Activated CD8-positive, alpha-beta T cell treated with anti-CD3 and anti-CD28 coated beads for 36 hours (primary cell): ENCODE data around the gene AMOTL1. TPM values are rescaled to one million over a fixed set of nuclear protein-coding genes. Genes with fewer than 3 reads are reported as not detected.

Experiments used
- ATAC-seq: fragments of 200-7000 bp; cut with Tn5 transposase; one replicate; pipeline ENCODE4 v1.10.0; 2021; ENCODE audit warnings: mild to moderate bottlenecking, moderate library complexity
- CTCF ChIA-PET: fragments of 350-600 bp; sonication (Branson Sonifier 250); formaldehyde crosslinking; loops from one replicate; lab custom pipeline; 2021; ENCODE audit warnings: antibody characterized with exemption; lab: Charles Lee
- POLR2A ChIA-PET: fragments of 350-600 bp; sonication (Branson Sonifier 250); formaldehyde crosslinking; loops from one replicate; lab custom pipeline; 2021; ENCODE audit warnings: antibody characterized with exemption; lab: Charles Lee
- DNase-seq: peaks from one replicate; pipeline ENCODE4 v3.0.0-alpha.2; 2020
- H3K27ac Mint-ChIP-seq: one replicate; pipeline ENCODE4 v1.8.0; 2021; ENCODE audit warnings: mild to moderate bottlenecking, mixed read lengths
- H3K27me3 Mint-ChIP-seq: one replicate; pipeline ENCODE4 v1.8.0; 2021; ENCODE audit warnings: mixed read lengths
- H3K36me3 Mint-ChIP-seq: one replicate; pipeline ENCODE4 v1.8.0; 2021; ENCODE audit warnings: low read depth, mixed read lengths
- H3K4me1 Mint-ChIP-seq: one replicate; pipeline ENCODE4 v1.8.0; 2021; ENCODE audit warnings: low read depth, mixed read lengths
- H3K4me3 Mint-ChIP-seq: one replicate; pipeline ENCODE4 v1.8.0; 2021; ENCODE audit warnings: mild to moderate bottlenecking, moderate library complexity, mixed read lengths
- H3K9me3 Mint-ChIP-seq: one replicate; pipeline ENCODE4 v1.8.0; 2021; ENCODE audit warnings: mixed read lengths
- intact Hi-C: fragments of 100-400 bp; cut with micrococcal nuclease; formaldehyde crosslinking; loops from one replicate; pipeline ENCODE4 v1.10.0; 2022
- total RNA-seq, 2 experiments: library from RNA; stranded (reverse); gene quantifications; one replicate each; pipeline ENCODE4 v1.2.3, GENCODE V29; 2021
- TF ChIP-seq, protein P1 (sequence below): fragments of 200-600 bp; IDR thresholded peaks from one replicate; pipeline ENCODE4 v1.8.0; 2022; ENCODE audit warnings: antibody characterized with exemption, mild to moderate bottlenecking

The AMOTL1 gene
- total RNA-seq, 2 experiments from 2014 or later, result 1.5 to 1.7 TPM

- H3K27ac Mint-ChIP-seq, result no peak overlapping the region
- intact Hi-C loops, result no loop called here
- no peak overlapping the region for H3K4me3 Mint-ChIP-seq
- no peaks in the 10 kb centered on the region for H3K9me3 Mint-ChIP-seq
- ATAC-seq (no peak), DNase-seq (no peak)
- H3K4me1 Mint-ChIP-seq, result peaks cover under 1% of the 10 kb centered on the region
- ChIA-PET CTCF (interaction anchor here (0.8 kb wide), 1 partner anchor 15 kb away, joined by 3 read pairs; no protein-coding TSS in a partner anchor), POLR2A (no interaction called here)
- no peaks in the 10 kb centered on the region for H3K27me3 Mint-ChIP-seq
- TF ChIP-seq, protein P1, sequence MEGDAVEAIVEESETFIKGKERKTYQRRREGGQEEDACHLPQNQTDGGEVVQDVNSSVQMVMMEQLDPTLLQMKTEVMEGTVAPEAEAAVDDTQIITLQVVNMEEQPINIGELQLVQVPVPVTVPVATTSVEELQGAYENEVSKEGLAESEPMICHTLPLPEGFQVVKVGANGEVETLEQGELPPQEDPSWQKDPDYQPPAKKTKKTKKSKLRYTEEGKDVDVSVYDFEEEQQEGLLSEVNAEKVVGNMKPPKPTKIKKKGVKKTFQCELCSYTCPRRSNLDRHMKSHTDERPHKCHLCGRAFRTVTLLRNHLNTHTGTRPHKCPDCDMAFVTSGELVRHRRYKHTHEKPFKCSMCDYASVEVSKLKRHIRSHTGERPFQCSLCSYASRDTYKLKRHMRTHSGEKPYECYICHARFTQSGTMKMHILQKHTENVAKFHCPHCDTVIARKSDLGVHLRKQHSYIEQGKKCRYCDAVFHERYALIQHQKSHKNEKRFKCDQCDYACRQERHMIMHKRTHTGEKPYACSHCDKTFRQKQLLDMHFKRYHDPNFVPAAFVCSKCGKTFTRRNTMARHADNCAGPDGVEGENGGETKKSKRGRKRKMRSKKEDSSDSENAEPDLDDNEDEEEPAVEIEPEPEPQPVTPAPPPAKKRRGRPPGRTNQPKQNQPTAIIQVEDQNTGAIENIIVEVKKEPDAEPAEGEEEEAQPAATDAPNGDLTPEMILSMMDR, result no peak
- H3K36me3 Mint-ChIP-seq, result no peaks in the 10 kb centered on the region
These were observed 114.8 kb downstream of the AMOTL1 start for GRCh38 chr11:94882931-94883330.

- POLR2A ChIA-PET, result no interaction called here
- no peaks in the 10 kb centered on the region for H3K4me1 Mint-ChIP-seq
- ATAC-seq (no peak), DNase-seq (no peak)
- TF ChIP-seq, protein P1, result no peak
- no peak overlapping the region for H3K4me3 Mint-ChIP-seq
- H3K27me3 Mint-ChIP-seq, result no peaks in the 10 kb centered on the region
- H3K27ac Mint-ChIP-seq, result no peak overlapping the region
- H3K36me3 Mint-ChIP-seq, result no peaks in the 10 kb centered on the region
- intact Hi-C loops, result no loop called here
- CTCF ChIA-PET, result interaction anchor here (1.1 kb wide), 1 partner anchor 261 kb away, joined by 5 read pairs; no protein-coding TSS in a partner anchor
- peaks cover 5% of the 10 kb centered on the region for H3K9me3 Mint-ChIP-seq
These were observed 115.7 kb downstream of the AMOTL1 start for GRCh38 chr11:94883878-94884277.

DNA sequence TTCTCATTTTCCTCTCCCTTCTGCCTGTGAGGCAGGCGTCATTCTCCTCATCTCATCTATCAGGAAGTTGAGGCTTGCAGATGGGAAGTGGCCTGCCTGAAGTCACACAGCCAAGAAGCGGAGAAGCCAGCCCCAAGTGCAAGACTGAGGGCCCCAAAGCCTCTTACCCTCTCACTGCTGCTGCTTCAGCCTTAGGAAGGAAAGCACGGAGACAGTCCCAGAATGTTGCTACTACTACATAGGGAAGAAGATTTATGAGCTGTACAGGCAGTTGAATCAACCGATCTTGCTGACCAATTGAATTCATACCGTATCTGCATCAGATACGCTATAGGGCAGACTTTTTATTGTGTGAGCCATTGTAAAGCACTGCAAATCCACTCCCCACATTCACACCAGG lies 116.2 kb downstream of the AMOTL1 start:
- intact Hi-C loops, result no loop called here
- Mint-ChIP-seq H3K4me3 (no peak overlapping the region), H3K27me3 (no peaks in the 10 kb centered on the region), H3K27ac (no peak overlapping the region), H3K36me3 (no peaks in the 10 kb centered on the region), H3K4me1 (no peaks in the 10 kb centered on the region), H3K9me3 (peaks cover 5% of the 10 kb centered on the region)
- ChIA-PET POLR2A (no interaction called here), CTCF (interaction anchor here (1.1 to 3.8 kb wide), 2 partner anchors 13 to 262 kb away, joined by 5 to 15 read pairs; no protein-coding TSS in a partner anchor)
- ATAC-seq (no peak), DNase-seq (no peak)
- TF ChIP-seq, protein P1, result no peak

GRCh38 chr11:94885133-94885532 lies 117.0 kb downstream of the AMOTL1 start:
- Mint-ChIP-seq H3K36me3 (no peaks in the 10 kb centered on the region), H3K4me3 (no peak overlapping the region), H3K27ac (no peak overlapping the region), H3K4me1 (no peaks in the 10 kb centered on the region), H3K27me3 (no peaks in the 10 kb centered on the region), H3K9me3 (peaks cover 5% of the 10 kb centered on the region)
- POLR2A ChIA-PET, result no interaction called here
- CTCF ChIA-PET, result interaction anchor here (1.4 to 3.8 kb wide), 2 partner anchors 8 to 12 kb away, joined by 5 to 15 read pairs; no protein-coding TSS in a partner anchor
- TF ChIP-seq, protein P1, result no peak
- no peak for ATAC-seq
- DNase-seq, result no peak
- intact Hi-C loops, result no loop called here

GRCh38 chr11:94885581-94885980 lies 117.4 kb downstream of the AMOTL1 start:
- Mint-ChIP-seq H3K27me3 (no peaks in the 10 kb centered on the region), H3K4me3 (no peak overlapping the region), H3K36me3 (no peaks in the 10 kb centered on the region), H3K27ac (no peak overlapping the region), H3K9me3 (peaks cover 5% of the 10 kb centered on the region), H3K4me1 (no peaks in the 10 kb centered on the region)
- intact Hi-C loops, result no loop called here
- ATAC-seq (no peak), DNase-seq (no peak)
- TF ChIP-seq, protein P1, result no peak
- ChIA-PET POLR2A (no interaction called here), CTCF (interaction anchor here (1.4 to 3.8 kb wide), 2 partner anchors 9 to 12 kb away, joined by 5 to 15 read pairs; no protein-coding TSS in a partner anchor)
